ENCODE data around the gene RAI1.

- TF ChIP-seq CTCF (conservative IDR thresholded peaks at IDR 0.05; ENCODE audit: low read depth, low read length): no peak
- TF ChIP-seq EZH2 (IDR thresholded peaks at IDR 0.05; ENCODE audit: borderline replicate concordance, low read depth, low read length, poor library complexity, severe bottlenecking): no peak
These were observed 17.2 kb upstream of the RAI1 start for GRCh38 chr17:17664064-17664452.
